ENCODE data around the gene HK1. TPM values are rescaled to one million over a fixed set of nuclear protein-coding genes. Genes with fewer than 3 reads are reported as not detected.

HK1 gene
- total RNA-seq, 1 experiment from 2014 or later: 219 TPM

DNA sequence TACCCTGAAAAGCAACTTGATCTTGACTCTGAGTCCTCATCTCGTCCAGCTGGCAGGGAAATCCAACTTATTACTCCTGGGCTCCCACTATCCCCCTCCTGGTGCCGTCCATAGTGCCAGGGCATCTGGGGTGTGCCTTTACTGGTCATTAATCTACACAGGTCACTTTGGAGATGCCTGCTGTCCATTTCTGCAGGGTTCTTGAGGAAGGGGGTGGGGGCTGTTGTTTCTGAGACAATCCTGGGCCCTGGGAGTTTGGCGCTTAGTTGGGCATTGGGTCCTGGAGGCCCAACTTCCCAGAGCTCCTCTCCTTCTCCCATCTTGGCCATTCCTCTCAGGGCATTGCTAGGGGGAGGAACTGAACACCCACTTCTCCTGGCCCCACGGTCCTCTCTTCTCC, 144.4 kb downstream of the HK1 start:
- CTCF ChIA-PET: interaction anchor here (1.7 to 2.3 kb wide), 2 partner anchors 15 to 84 kb away, joined by 6 to 7 read pairs; no protein-coding TSS in a partner anchor
- no peak for ATAC-seq

More for the DNA sequence above, 144.4 kb downstream of the HK1 start:
- H3K4me1 Mint-ChIP-seq: peaks cover 4% of the 10 kb centered on the region; the same call in 1 of the 2 replicates
- no peaks in the 10 kb centered on the region for H3K36me3 Mint-ChIP-seq
- DNase-seq (ENCODE audit: low spot score): no peak
- POLR2A ChIA-PET: no interaction called here
- TF ChIP-seq ZNF138 (CRISPR knock-in tag; conservative IDR thresholded peaks at IDR 0.05) (no peak), KAT7 (CRISPR knock-in tag; IDR thresholded peaks at IDR 0.05; ENCODE audit: borderline replicate concordance) (no peak), CBFB (CRISPR knock-in tag; IDR thresholded peaks at IDR 0.05; ENCODE audit: low read depth) (no peak), MAX (CRISPR knock-in tag; IDR thresholded peaks at IDR 0.05) (no peak), GRHL2 (CRISPR knock-in tag; IDR thresholded peaks at IDR 0.05; ENCODE audit: insufficient replicate concordance, severe bottlenecking) (no peak), ELF4 (CRISPR knock-in tag; IDR thresholded peaks at IDR 0.05; ENCODE audit: low read depth) (no peak), ZBTB43 (CRISPR knock-in tag; IDR thresholded peaks at IDR 0.05) (no peak), ZBTB21 (CRISPR knock-in tag; IDR thresholded peaks at IDR 0.05; ENCODE audit: borderline replicate concordance) (no peak), OVOL2 (CRISPR knock-in tag; IDR thresholded peaks at IDR 0.05; ENCODE audit: borderline replicate concordance) (no peak), PREB (CRISPR knock-in tag; IDR thresholded peaks at IDR 0.05; ENCODE audit: borderline replicate concordance) (no peak), NR3C1 (CRISPR knock-in tag; conservative IDR thresholded peaks at IDR 0.05; ENCODE audit: low read depth) (no peak), FOXJ3 (CRISPR knock-in tag; IDR thresholded peaks at IDR 0.05; ENCODE audit: borderline replicate concordance) (no peak), ESRRA (CRISPR knock-in tag; IDR thresholded peaks at IDR 0.05; ENCODE audit: borderline replicate concordance) (no peak)
- TF ChIP-seq, protein P1, sequence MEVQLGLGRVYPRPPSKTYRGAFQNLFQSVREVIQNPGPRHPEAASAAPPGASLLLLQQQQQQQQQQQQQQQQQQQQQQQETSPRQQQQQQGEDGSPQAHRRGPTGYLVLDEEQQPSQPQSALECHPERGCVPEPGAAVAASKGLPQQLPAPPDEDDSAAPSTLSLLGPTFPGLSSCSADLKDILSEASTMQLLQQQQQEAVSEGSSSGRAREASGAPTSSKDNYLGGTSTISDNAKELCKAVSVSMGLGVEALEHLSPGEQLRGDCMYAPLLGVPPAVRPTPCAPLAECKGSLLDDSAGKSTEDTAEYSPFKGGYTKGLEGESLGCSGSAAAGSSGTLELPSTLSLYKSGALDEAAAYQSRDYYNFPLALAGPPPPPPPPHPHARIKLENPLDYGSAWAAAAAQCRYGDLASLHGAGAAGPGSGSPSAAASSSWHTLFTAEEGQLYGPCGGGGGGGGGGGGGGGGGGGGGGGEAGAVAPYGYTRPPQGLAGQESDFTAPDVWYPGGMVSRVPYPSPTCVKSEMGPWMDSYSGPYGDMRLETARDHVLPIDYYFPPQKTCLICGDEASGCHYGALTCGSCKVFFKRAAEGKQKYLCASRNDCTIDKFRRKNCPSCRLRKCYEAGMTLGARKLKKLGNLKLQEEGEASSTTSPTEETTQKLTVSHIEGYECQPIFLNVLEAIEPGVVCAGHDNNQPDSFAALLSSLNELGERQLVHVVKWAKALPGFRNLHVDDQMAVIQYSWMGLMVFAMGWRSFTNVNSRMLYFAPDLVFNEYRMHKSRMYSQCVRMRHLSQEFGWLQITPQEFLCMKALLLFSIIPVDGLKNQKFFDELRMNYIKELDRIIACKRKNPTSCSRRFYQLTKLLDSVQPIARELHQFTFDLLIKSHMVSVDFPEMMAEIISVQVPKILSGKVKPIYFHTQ (CRISPR knock-in tag; IDR thresholded peaks at IDR 0.05): no peak
- TF ChIP-seq, protein P2, sequence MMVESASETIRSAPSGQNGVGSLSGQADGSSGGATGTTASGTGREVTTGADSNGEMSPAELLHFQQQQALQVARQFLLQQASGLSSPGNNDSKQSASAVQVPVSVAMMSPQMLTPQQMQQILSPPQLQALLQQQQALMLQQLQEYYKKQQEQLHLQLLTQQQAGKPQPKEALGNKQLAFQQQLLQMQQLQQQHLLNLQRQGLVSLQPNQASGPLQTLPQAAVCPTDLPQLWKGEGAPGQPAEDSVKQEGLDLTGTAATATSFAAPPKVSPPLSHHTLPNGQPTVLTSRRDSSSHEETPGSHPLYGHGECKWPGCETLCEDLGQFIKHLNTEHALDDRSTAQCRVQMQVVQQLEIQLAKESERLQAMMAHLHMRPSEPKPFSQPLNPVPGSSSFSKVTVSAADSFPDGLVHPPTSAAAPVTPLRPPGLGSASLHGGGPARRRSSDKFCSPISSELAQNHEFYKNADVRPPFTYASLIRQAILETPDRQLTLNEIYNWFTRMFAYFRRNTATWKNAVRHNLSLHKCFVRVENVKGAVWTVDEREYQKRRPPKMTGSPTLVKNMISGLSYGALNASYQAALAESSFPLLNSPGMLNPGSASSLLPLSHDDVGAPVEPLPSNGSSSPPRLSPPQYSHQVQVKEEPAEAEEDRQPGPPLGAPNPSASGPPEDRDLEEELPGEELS (CRISPR knock-in tag; IDR thresholded peaks at IDR 0.05): no peak
- TF ChIP-seq, protein P3, sequence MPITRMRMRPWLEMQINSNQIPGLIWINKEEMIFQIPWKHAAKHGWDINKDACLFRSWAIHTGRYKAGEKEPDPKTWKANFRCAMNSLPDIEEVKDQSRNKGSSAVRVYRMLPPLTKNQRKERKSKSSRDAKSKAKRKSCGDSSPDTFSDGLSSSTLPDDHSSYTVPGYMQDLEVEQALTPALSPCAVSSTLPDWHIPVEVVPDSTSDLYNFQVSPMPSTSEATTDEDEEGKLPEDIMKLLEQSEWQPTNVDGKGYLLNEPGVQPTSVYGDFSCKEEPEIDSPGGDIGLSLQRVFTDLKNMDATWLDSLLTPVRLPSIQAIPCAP (CRISPR knock-in tag; IDR thresholded peaks at IDR 0.05): no peak
- TF ChIP-seq, protein P4, sequence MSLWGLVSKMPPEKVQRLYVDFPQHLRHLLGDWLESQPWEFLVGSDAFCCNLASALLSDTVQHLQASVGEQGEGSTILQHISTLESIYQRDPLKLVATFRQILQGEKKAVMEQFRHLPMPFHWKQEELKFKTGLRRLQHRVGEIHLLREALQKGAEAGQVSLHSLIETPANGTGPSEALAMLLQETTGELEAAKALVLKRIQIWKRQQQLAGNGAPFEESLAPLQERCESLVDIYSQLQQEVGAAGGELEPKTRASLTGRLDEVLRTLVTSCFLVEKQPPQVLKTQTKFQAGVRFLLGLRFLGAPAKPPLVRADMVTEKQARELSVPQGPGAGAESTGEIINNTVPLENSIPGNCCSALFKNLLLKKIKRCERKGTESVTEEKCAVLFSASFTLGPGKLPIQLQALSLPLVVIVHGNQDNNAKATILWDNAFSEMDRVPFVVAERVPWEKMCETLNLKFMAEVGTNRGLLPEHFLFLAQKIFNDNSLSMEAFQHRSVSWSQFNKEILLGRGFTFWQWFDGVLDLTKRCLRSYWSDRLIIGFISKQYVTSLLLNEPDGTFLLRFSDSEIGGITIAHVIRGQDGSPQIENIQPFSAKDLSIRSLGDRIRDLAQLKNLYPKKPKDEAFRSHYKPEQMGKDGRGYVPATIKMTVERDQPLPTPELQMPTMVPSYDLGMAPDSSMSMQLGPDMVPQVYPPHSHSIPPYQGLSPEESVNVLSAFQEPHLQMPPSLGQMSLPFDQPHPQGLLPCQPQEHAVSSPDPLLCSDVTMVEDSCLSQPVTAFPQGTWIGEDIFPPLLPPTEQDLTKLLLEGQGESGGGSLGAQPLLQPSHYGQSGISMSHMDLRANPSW (CRISPR knock-in tag; conservative IDR thresholded peaks at IDR 0.05; ENCODE audit: low read depth): no peak
- peaks cover 2% of the 10 kb centered on the region; the same call in 1 of the 2 replicates for H3K27me3 Mint-ChIP-seq (ENCODE audit: low read depth)
- no peak overlapping the region for H3K27ac Mint-ChIP-seq
- no peaks in the 10 kb centered on the region for H3K9me3 Mint-ChIP-seq
- H3K4me3 Mint-ChIP-seq: no peak overlapping the region
